Spleen (tissue), 11 donors: ENCODE results near the gene SIGLEC1. TPM values are rescaled to one million over a fixed set of nuclear protein-coding genes. Genes with fewer than 3 reads are reported as not detected.

Experiments
- DNase-seq: peaks from one replicate; pipeline ENCODE4 v3.0.0-alpha.2; 2020
- H3K27ac ChIP-seq, 8 donors: fragments of 200-600 bp; sonication (generic) in 7 of 8; 1 replicate in 4 of 8; 2 replicates in 4 of 8; pipeline versions ENCODE4 v1.5.0 to v1.8.0; 2016 to 2021; ENCODE audit warnings: inconsistent platforms in 4 of 8, mild to moderate bottlenecking in 4 of 8, moderate library complexity in 1 of 8
- H3K27me3 ChIP-seq, 7 donors: fragments of 200-600 bp; sonication (generic) in 6 of 7; replicated peaks in 1 of 7; 1 replicate in 4 of 7; 2 replicates in 3 of 7; pipeline versions ENCODE4 v1.5.0 to v1.8.0; 2016 to 2021; ENCODE audit warnings: inconsistent platforms in 3 of 7, mild to moderate bottlenecking in 1 of 7
- H3K36me3 ChIP-seq, 6 donors: fragments of 200-600 bp; sonication (generic) in 5 of 6; 1 replicate in 4 of 6; 2 replicates in 2 of 6; pipeline versions ENCODE4 v1.5.0 to v1.8.0; 2016 to 2021; ENCODE audit warnings: inconsistent platforms in 2 of 6
- H3K4me1 ChIP-seq, 6 donors: fragments of 200-600 bp; sonication (generic) in 5 of 6; 1 replicate in 3 of 6; 2 replicates in 3 of 6; pipeline versions ENCODE4 v1.5.0 to v1.8.0; 2016 to 2021; ENCODE audit warnings: inconsistent platforms in 3 of 6
- H3K4me3 ChIP-seq, 8 donors: fragments of 200-600 bp; sonication (generic) in 7 of 8; 1 replicate in 4 of 8; 2 replicates in 4 of 8; pipeline versions ENCODE4 v1.5.0 to v1.8.0; 2016 to 2021; ENCODE audit warnings: inconsistent platforms in 4 of 8, mild to moderate bottlenecking in 4 of 8, moderate library complexity in 2 of 8
- H3K9me3 ChIP-seq, 8 donors: fragments of 200-600 bp; sonication (generic) in 7 of 8; 1 replicate in 4 of 8; 2 replicates in 4 of 8; pipeline versions ENCODE4 v1.5.0 to v1.8.0; 2016 to 2021; ENCODE audit warnings: inconsistent platforms in 4 of 8
- POLR2A ChIP-seq, 3 donors: fragments of 450-650 bp; IDR thresholded peaks; one replicate each; pipeline ENCODE4 v1.5.1; 2017; ENCODE audit warnings: antibody characterized with exemption in 3 of 3, mild to moderate bottlenecking in 1 of 3
- POLR2AphosphoS5 ChIP-seq, 3 donors: sonication (generic); formaldehyde crosslinking; IDR thresholded peaks; one replicate each; pipeline ENCODE4 v1.5.1; 2017; ENCODE audit warnings: antibody characterized with exemption in 3 of 3
- WGBS, 5 donors: extraction: QIAGEN DNeasy Blood & Tissue Kit in 3 of 5; methylation state at CpG; one replicate each; pipeline versions ENCODE4 v1.1.5 to v1.1.7; 2013 to 2018; 5-methylcytosine and 5-hydroxymethylcytosine counted together
- intact Hi-C: fragments of 100-400 bp; cut with DNase I; formaldehyde crosslinking; loops from one replicate; pipeline ENCODE4 v1.15.0; 2023; ENCODE audit warnings: low total_unique reads
- polyA plus RNA-seq, 3 donors: library from polyadenylated mRNA; stranded (reverse); fragments of 200-250 nt; gene quantifications; one replicate each; pipeline ENCODE4 v1.2.1, GENCODE V29; 2013
- total RNA-seq, 7 donors: library from RNA; depleted of rRNA in 3 of 7; stranded (reverse); fragments of >200 nt in 3 of 7; fragmentation: NEBNext Ultra II Directional in 4 of 7; extraction: Animal tissue kit (Norgen Biotek cat#: 25700) in 4 of 7; gene quantifications; one replicate each; pipeline versions ENCODE4 v1.1.0 to v1.2.1, GENCODE V29; 2016 to 2021
- TF ChIP-seq, protein P1 (sequence below), 11 experiments: fragments of 200-600 bp in 7 of 11; fragments of 450-650 bp in 4 of 11; sonication (generic) in 4 of 11; IDR thresholded peaks in 8 of 11; conservative IDR thresholded peaks in 3 of 11; 1 replicate in 7 of 11; 2 replicates in 4 of 11; pipeline versions ENCODE4 v1.4.0 to v1.8.0; 2016 to 2021; ENCODE audit warnings: antibody characterized with exemption in 11 of 11, inconsistent platforms in 4 of 11, mild to moderate bottlenecking in 1 of 11
- donor health status: healthy with polysubstance abuse.
- donor health status: DM: no; HTN: no; CAD: no; lungs with moderate emphysema.
- donor health status: DM: no; HTN: no; CAD: no.
- donor health status: Bipolar disorder and iron deficiency.
- donor health status: healthy.
- donor health status: DM: no; HTN: no; CAD: no.
- donor health status: DM: yes; HTN: yes; CAD: no.

SIGLEC1 gene
- total and polyA plus RNA-seq, 10 donors: 3.0 to 50.2 (median 14.9) TPM

DNA sequence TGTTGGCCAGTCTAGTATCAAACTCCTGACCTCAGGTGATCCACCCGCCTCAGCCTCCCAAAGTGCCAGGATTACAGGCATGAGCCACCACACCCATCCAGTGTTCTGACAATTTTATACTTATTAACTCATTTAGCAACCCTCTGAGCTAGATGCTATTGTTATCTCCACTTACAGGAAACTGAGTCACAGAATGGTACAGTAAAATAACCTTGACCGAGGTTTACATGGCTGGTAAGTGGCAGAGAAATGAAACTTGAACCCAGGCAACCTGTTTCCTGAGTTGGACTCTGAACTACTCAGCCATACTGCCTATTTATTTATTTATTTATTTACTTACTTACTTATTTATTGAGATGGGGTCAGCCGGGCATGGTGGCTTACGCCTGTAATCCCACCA is 6.6 kb upstream of the SIGLEC1 start:
- intact Hi-C loops: no loop called here
- no peaks in the 10 kb centered on the region for H3K36me3 ChIP-seq
- no peak overlapping the region for H3K27ac ChIP-seq
- WGBS, 5 donors: 80 to 86% (median 82%) methylated on average over 4 of the region's 4 CpGs
- no peaks in the 10 kb centered on the region for H3K9me3 ChIP-seq
- peaks cover 0 to 7% (median 0%) of the 10 kb centered on the region in 7 donors for H3K27me3 ChIP-seq
- H3K4me1 ChIP-seq: peaks cover 0 to 6% (median 3%) of the 10 kb centered on the region in 6 donors
- no peak for DNase-seq
- TF ChIP-seq, protein P1, sequence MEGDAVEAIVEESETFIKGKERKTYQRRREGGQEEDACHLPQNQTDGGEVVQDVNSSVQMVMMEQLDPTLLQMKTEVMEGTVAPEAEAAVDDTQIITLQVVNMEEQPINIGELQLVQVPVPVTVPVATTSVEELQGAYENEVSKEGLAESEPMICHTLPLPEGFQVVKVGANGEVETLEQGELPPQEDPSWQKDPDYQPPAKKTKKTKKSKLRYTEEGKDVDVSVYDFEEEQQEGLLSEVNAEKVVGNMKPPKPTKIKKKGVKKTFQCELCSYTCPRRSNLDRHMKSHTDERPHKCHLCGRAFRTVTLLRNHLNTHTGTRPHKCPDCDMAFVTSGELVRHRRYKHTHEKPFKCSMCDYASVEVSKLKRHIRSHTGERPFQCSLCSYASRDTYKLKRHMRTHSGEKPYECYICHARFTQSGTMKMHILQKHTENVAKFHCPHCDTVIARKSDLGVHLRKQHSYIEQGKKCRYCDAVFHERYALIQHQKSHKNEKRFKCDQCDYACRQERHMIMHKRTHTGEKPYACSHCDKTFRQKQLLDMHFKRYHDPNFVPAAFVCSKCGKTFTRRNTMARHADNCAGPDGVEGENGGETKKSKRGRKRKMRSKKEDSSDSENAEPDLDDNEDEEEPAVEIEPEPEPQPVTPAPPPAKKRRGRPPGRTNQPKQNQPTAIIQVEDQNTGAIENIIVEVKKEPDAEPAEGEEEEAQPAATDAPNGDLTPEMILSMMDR (IDR thresholded peaks at IDR 0.05 in 8 of 11, conservative IDR thresholded peaks at IDR 0.05 in 3 of 11): no peak
- TF ChIP-seq POLR2A (IDR thresholded peaks at IDR 0.05) (no peak), POLR2AphosphoS5 (IDR thresholded peaks at IDR 0.05) (no peak)
- H3K4me3 ChIP-seq: no peak overlapping the region

DNA sequence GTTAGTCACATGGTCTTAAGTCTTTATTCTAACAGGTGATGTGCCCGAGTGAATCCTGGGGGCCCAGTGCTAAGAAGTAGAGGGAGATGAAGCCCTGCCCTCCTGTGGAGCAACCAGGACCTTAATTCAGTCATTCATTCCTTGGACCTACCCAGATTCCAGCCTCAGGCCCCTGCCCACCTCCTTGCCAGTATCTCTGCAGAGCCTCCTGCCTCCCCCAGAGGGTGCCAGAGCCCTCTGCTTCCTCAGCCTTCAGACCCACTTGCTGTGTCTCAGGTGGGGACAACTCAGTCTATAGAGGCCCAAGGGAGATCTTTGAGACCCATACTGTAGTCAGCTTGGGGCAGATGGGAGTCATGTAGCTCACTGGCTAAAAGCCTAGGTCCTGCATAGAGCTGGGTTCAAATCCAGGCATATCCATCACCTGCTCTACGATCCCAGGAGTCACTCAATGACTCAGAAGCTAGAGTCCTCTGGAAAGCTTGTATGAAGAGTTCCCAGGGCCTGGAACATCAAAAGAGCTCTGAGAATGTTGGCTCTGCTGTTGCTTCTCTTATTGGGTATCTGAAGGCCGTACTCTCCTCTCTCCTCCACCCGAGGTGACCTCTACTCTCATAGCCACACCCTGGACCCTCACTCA is 3.9 kb upstream of the SIGLEC1 start:
- intact Hi-C loops: no loop called here
- Histone ChIP-seq H3K9me3 (no peaks in the 10 kb centered on the region), H3K27me3 (peaks cover 0 to 7% (median 0%) of the 10 kb centered on the region in 7 donors), H3K36me3 (no peaks in the 10 kb centered on the region), H3K4me3 (no peak overlapping the region), H3K4me1 (peaks cover 0 to 33% (median 22%) of the 10 kb centered on the region in 6 donors), H3K27ac (no peak overlapping the region)
- TF ChIP-seq POLR2A (IDR thresholded peaks at IDR 0.05): no peak
- TF ChIP-seq, protein P1 (IDR thresholded peaks at IDR 0.05 in 8 of 11, conservative IDR thresholded peaks at IDR 0.05 in 3 of 11): peak in 10 of 11 experiments; percentile 21 to 75 (median 63)
- peak in 2 of 3 donors; percentile 17 to 21 for TF ChIP-seq POLR2AphosphoS5 (IDR thresholded peaks at IDR 0.05)
- WGBS, 5 donors: 70 to 82% (median 75%) methylated on average over 3 to 4 of the region's 4 CpGs
- DNase-seq: no peak

DNA sequence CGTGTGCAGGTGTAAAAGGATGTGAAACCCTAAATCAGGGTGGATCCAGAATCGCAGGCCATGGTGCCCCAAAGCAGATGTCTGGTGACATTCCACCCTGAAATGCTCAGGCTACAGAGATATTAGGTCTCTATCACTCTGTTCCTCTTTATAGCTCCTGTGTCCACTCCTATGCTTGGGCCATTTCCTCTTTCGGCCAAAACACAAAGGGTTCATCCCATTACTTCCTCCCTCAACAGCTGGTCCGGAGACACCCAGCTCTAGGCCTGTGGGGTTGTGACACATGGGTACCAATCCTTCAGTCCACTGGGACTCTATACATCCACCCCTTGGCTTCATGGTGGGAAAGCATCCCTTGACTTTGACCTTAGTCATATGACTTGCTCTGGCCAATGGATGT is 1.7 kb upstream of the SIGLEC1 start:
- Histone ChIP-seq H3K27me3 (peaks cover 0 to 11% (median 0%) of the 10 kb centered on the region in 7 donors), H3K4me1 (peaks cover 7 to 54% (median 39%) of the 10 kb centered on the region in 6 donors), H3K36me3 (no peaks in the 10 kb centered on the region), H3K27ac (peak overlapping the region in 1 of 8 donors; percentile 10), H3K9me3 (no peaks in the 10 kb centered on the region), H3K4me3 (no peak overlapping the region)
- WGBS, 5 donors: 46 to 67% (median 53%) methylated on average over 4 of the region's 4 CpGs
- DNase-seq: no peak
- no peak for TF ChIP-seq POLR2A (IDR thresholded peaks at IDR 0.05)
- peak in 1 of 3 donors; percentile 36 for TF ChIP-seq POLR2AphosphoS5 (IDR thresholded peaks at IDR 0.05)
- intact Hi-C loops: no loop called here

DNA sequence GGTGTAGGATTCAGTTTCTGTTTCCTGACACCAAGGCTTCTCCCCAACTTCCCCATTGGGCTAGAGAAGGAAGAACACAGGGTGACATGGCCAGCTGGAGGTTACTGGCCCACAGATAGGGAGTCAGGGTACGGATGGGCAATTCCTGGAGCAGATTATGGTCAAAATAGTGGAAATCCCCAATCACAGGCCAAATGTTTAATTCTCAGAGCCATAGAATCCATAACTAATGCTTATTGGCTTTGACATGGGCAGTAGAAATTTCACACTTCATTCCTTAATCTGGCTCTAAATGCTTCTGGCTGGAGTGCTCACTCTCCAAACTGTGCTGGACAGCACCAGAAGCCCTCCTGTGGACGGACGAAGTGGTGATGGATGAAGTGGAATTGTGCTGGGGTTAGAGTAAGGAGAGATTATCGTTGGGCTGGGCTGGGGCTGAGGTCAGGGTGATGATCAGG is 887 bp downstream of the SIGLEC1 start:
- no peaks in the 10 kb centered on the region for H3K36me3 ChIP-seq
- H3K4me3 ChIP-seq: peak overlapping the region in 4 of 8 donors; percentile 7 to 51 (median 27)
- intact Hi-C loops: no loop called here
- H3K27me3 ChIP-seq: peaks cover 0 to 11% (median 0%) of the 10 kb centered on the region in 7 donors
- no peaks in the 10 kb centered on the region for H3K9me3 ChIP-seq
- DNase-seq: peak; percentile 4
- WGBS, 5 donors: 66 to 78% (median 72%) methylated on average over 4 of the region's 4 CpGs
- peak overlapping the region in 2 of 8 donors; percentile 61 to 67 for H3K27ac ChIP-seq
- TF ChIP-seq POLR2AphosphoS5 (IDR thresholded peaks at IDR 0.05): no peak
- TF ChIP-seq POLR2A (IDR thresholded peaks at IDR 0.05): no peak
- TF ChIP-seq, protein P1 (IDR thresholded peaks at IDR 0.05 in 8 of 11, conservative IDR thresholded peaks at IDR 0.05 in 3 of 11): no peak
- peaks cover 7 to 56% (median 39%) of the 10 kb centered on the region in 6 donors for H3K4me1 ChIP-seq
